ENCODE data around the gene SEMA6B. TPM values are rescaled to one million over a fixed set of nuclear protein-coding genes. Genes with fewer than 3 reads are reported as not detected.
"Not testable (repeated sequence)": the region's sequence is repeated elsewhere in the genome, so short reads cannot be mapped to it uniquely, and the experiment has no call there.

The SEMA6B gene
- total RNA-seq, 1 donor from 2014 or later, result 33.0 TPM

DNA sequence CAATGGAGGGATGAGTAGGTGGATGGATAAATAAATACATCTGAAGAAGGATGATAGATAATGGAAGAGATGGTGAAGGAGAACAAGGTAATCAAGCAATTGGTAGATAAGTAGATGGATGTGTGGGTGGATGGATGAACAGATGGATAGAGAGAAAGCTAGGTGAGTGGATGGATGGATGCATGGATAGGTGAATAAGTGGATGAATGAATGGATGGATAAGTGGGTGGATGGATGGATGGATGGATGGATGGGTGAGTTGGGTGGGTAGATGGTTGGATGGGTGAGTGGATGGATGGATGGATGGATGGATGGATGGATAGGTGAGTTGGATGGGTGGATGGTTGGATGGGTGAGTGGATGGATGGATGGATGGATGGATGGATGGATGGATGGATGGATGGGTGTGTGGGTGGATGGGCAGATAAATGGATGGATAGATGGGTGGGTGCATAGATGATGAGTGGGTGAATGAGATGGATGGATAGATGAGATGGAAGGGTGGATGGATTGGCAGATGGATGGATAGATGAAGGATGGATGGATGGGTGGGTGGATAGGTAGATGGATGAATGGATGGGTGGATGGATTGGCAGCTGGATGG is 6.3 kb downstream of the SEMA6B start:
- DNase-seq (ENCODE audit: low spot score in 2 of 2), result no peak
- no peak for FAIRE-seq

DNA sequence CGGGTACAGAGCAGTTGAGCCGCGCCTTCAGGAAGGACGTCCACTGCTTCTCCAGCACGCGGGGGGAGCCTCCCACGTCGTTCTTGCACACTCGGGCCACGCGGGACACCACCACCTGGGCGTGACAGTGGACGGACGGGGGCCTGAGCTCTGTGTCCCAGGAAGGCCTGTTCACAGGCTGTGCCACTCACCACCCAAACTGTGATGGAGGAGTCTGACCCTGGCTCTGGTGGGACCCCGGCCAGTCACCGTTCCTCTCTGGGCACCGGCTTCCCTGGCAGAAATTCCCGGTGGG is 7.0 kb downstream of the SEMA6B start:
- DNase-seq (ENCODE audit: low spot score in 2 of 2) (no peak), FAIRE-seq (no peak)

DNA sequence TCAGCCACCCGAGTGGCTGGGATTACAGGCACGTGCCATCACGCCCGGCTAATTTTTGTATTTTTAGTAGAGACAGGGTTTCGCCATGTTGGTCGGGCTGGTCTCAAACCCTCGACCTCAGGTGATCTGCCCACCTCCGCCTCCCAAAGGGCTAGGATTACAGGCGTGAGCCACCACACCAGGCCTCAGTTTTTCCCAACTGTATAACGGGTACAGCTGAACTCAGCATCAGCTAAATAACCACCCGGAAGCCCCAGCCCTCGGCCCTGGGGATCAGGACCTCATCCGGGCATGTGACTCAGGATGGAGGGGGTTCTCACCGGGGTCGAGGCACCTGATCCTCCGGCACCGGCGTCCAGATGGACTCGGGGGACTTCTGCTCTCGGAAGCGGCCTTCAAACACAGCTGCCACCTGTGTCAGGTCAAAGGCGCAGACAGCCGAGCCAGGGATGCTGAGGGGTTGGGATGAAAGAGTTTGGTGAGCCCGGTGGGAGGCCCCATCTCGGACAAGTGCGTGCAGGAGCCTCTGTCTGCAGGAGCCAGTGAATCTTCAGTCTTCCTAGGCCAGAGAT is 8.9 kb downstream of the SEMA6B start:
- no peak for FAIRE-seq
- no peak for DNase-seq (ENCODE audit: low spot score in 2 of 2)

DNA sequence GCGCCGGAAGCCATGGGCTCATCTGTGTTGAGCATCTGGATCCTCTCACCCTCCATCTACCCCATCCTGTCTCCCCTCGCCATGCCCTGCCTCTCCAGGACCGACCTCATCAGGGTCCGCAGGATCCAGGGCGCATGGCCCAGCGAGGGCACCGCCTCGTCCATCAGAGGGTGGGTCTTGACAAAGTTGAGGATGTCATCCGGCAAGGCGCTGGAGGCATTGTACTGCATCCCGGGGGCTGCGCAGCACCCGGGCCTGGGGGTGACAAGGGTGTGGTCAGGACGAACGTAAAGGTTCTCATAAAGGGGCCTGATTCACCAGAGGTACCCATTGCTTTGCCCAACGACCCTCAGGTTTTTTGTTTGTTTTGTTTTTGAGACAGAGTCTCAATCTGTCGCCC is 9.5 kb downstream of the SEMA6B start:
- DNase-seq (ENCODE audit: low spot score in 2 of 2), result no peak

DNA sequence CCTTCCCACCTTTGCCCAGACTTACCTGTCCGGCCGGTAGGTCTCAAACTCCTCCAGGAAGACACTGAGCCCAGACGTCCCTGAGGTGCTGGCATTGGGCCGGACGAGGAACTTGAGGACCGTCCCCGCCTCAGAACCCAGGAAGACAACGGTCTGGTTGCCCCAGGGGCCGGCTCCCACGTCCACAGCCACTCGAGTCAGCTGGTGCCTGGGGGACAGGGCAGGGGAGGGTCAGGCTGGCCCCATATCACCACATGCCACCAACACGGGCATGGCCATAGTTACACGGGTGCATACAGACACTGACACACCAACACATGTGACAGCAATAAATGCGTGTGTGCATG is 11.3 kb downstream of the SEMA6B start:
- FAIRE-seq (no peak), DNase-seq (ENCODE audit: low spot score in 2 of 2) (no peak)

More for the DNA sequence above, 9.5 kb downstream of the SEMA6B start:
- no peak for FAIRE-seq

DNA sequence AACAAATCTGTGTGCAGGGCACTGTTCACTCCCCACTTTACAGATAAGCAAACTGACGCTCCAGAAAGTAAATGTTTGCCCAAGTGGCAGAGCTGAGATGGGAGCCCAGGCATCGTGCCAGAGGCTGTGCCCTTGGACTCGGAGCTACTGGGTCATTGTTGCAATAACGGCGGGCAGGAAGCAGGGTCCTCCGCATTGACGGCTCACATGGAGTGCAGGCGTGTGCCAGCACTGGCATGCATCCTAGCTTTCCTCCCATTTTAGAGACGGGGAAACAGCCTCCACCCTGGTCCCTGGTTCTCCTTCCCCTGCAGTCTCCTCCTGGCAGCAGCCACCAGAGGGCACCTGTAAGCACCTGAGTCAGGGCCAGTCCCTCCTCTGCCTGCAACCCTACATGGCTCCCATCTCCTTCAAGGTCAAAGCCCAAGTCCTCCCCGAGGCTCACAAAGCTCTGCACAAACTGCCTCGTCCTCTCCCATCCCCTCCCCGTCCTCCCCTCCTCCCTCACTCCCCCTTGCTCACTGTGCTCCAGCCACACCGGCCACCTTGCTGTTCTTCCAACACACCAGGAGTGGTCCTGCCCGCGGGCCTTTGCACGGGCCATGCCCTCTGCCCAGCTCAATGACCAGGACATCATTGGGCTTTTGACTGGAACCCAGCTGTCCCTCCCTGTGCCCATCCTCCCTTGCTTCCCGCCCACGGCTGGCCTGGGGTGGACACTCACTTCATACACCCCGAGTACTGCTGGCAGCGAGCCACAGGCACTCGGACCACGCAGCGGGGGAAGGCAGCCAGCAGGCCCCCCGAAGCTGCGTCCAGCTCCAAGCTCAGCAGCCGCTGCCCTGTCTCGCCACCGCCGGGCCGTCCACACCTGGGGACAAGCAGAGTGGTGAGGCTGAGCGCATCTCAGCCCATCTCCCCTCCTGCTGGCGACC is 11.9 kb downstream of the SEMA6B start:
- FAIRE-seq, result no peak
- DNase-seq (ENCODE audit: low spot score in 2 of 2), result no peak

DNA sequence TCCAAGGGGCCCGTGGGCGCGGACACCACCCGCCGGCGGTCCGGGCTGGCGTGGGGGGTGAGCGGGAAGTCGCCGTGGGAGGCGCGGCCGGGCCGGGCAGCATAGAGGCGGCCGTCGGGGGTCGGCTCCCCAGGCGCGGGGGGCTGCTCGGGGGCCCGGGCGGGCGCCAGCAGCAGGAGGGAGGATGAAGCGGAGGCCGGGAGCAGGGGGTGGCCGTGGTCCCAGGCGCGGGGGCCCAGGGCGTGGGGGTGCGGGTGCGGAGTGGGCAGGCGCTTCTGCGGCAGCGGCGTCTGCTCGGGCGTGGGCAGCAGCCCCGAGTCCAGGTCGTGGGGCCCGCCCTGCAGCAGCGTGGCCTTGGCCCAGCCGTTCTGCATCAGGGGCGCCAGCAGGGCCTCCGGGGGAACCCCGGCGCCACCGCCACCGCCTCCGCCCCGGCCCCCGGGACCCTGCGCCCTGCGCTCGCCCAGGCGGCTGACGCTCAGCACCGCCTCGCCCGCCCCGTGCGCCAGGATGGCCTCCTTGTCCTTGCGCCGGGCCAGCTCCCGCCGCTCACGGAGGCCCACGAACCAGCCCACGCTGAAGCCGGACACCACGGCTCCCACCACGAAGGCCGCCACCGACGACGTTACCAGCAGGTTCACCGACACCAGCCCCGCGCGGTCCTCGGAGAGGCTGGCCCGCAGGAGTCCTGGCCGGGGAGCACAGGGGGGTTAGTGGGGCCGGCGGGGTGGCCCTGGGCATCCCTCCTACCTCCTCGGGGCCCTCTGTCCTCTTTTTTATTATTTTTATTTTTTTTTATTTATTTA is 15.4 kb downstream of the SEMA6B start:
- DNase-seq (ENCODE audit: low spot score in 2 of 2), result no peak
- no peak for FAIRE-seq

DNA sequence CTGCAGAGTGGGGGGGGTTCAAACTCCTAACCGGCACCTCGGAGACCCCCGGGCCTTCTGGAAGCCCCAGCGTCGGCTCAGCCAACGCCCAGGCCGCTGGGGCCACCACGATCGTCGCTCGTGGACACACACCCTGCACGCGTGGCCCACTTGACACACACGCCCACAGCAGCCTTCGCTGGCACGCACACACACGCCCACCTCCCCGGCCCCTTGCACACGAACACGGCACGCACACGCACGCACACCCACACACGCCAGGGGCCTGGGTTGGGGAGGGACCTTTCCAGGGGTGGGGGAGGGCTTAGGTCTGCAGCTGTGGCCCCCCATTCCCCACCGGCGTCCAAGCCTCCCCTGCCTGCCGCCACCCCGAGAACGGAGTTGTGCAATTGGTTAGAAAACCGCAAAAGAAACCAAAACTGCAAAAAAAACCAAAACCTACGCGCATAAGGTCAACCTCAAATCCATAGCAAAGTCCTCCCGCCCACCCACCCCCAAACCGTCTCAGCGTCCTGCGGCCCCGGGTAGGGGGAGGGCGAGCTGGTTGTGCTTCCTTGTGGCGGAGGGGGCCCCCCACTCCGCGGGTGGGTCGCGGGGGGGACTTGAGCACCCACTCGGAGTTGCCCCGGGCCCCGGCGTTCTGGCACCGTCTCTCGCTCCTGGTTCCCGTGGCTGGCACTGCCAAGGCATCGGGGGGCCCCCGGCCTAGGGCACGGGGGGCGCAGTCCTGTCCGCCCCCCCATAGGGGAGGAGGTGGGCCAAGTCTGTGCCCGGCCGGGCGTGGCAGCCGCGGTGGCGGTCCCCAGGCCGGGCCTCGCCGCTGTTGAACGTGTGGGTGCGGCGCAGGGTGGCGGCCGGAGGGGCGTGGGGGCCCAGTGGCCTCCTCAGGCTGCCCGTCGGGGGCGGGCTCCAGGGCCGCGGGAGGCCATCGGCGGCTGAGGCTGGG is 16.3 kb downstream of the SEMA6B start:
- DNase-seq (ENCODE audit: low spot score in 2 of 2) (no peak), FAIRE-seq (no peak)

DNA sequence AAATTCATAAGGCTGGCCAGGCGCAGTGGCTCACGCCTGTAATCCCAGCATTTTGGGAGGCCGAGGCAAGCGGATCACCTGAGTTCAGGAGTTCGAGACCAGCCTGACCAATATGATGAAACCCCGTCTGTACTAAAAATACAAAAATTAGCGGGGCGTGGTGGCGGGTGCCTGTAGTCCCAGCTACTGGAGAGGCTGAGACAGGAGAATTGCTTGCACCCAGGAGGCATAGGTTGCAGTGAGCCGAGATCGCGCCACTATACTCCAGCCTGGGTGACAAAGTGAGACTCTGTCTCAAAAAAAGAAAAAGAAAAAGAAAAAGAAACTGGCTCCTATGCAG is 17.7 kb downstream of the SEMA6B start:
- not testable (repeated sequence) for FAIRE-seq; DNase-seq (ENCODE audit: low spot score in 2 of 2)

DNA sequence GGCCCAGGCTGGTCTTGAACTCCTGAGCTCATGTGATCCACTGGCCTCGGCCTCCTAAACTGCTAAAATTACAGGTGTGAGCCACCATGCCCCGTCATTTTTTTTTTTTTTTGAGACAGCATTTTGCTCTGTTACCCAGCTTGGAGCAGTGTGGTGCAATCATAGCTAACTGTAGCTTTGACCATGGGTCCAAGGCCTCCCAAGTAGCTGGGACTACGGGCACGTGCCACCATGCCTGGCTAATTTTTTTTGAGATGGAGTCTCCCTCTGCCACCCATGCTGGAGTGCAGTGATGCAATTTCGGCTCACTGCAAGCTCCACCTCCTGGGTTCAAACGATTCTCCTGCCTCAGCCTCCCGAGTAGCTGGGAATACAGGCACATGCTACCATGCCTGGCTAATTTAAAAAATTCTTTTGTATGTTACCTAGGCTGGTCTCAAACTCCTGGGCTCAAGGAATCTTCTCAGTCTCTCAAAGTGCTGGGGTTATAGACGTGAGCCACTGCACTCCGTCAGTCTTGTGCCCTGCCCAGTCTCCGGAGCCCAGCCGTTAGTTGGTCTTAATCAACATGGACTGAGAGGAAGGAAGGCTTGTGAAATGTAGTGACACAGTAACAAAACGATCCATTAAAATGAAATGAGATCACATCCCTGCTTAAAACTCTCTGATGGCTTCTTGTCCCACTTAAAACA is 18.2 kb downstream of the SEMA6B start:
- DNase-seq (ENCODE audit: low spot score in 2 of 2) (no peak), FAIRE-seq (no peak)

DNA sequence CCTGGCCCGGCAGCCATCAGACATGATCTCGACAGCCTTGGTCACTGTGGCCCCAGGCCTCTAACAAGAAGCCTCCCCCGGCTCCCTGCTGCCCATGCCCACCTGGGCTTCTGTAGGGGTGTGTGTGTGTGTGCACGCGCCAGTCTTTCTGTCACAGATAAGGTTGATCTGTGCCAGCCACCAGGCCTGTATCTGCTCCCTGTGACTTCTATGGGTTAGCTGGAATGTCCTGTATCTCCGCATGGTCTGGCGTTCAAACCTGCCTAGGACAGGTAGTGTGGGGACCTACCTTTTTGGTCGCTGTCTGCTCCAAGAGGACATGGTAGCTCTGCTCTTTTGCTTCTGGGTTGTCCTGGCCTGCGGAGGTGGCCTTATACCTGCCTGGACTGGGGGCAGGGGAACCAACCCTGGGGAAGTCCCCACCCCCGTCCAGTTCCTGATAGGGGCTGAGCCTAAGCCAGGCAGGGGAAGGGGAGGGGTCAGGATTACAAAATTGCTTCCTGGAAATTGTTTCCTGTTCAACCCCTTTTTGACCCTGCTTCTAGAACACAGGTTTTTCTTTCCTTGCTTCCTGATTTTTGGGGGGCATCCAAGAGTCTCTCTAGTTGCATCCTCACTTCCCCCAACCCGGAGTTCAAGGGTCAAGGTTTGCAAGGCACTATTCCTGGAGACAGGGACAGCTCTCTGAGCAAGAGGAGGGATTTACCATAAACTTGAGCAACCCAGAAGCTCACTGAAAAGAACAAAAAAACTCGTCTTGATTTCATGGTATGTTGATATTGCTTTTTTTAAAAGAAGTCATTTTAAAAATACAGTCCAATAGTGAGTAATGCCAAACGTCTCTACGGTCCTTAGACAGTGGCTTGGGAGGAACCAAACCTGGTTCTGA is 19.5 kb downstream of the SEMA6B start, which contains the start of gene LRG1:
TSS of gene LRG1 (minus strand) at position 344 of the 889 bp plus-strand sequence. CDS start at position 321, 23 bp downstream.
- no peak for DNase-seq (ENCODE audit: low spot score in 2 of 2)
- no peak for FAIRE-seq

DNA sequence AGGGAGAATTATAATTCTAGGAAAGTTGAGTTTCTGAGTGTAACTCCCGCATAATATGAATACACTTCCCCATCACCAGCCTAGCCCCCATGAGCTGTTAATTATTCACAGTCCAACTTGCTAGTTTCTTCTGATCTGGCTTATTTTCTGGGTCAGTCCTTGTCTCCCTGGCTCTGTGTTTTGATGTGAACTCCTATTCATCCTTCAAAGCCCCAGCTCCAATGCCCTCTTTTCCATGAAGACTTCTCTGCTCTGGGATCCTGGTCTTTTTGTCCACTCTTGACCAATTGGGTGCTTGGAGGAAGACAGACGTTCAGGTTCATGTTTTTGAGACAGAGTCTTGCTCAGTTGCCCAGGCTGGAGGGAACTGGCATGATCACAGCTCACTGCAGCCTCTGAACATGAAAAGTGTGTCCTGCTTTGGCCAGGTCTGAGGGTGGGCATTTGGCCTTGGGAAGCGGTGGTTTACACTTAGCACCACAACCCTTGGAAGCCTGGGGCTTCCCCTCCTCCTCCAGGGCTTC is 20.3 kb downstream of the SEMA6B start:
- FAIRE-seq (no peak), DNase-seq (ENCODE audit: low spot score in 2 of 2) (no peak)

DNA sequence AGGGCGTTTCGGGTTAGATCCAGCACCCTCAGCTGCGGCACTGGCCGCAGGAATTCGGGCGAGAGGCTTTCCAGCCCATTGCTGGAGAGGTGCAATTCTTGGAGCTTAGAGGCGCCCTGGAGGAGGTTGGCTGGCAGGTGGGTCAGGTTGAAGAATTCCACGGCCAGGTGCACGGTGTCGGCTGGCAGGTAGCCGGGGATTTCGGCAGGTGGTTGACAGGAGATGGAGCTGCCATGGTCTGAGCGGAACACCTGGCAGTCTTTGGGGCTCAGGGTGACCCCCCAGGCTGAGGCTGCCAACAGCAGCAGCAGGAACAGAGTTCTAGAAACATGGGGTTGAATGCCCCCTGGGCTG is 20.9 kb downstream of the SEMA6B start:
- no peak for DNase-seq (ENCODE audit: low spot score in 2 of 2)
- FAIRE-seq, result no peak

DNA sequence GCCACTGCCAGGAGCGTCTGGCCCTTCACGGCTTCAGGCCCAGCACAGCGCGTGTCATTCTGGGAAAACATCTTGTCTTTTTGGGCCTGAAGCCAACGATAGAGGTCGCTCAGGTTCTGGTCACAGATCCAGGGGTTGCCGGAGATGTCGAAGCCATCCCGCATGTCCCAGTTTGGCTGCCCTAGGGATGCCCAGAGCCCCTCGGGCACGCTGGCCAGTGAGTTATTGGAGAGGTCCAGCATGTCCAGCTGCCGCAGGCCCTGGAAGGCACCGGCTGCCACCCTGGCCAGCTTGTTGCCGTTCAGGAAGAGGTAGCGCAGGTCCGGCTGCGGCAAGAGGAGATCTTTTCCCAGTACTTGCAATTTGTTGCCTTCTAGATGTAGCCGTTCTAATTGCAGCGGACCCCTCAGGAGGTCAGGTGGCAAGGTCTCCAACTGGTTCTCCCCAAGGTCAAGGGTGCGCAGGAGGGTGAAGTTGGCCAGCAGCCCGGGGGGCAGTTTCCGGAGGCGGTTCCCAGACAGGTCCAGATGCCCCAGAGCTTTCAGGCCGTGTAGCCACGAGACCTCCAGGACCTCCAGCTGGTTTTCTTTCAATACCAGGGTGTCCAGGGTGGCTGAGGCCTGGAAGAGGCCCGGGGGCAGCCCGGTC is 21.4 kb downstream of the SEMA6B start:
- DNase-seq (ENCODE audit: low spot score in 2 of 2) (no peak), FAIRE-seq (no peak)

DNA sequence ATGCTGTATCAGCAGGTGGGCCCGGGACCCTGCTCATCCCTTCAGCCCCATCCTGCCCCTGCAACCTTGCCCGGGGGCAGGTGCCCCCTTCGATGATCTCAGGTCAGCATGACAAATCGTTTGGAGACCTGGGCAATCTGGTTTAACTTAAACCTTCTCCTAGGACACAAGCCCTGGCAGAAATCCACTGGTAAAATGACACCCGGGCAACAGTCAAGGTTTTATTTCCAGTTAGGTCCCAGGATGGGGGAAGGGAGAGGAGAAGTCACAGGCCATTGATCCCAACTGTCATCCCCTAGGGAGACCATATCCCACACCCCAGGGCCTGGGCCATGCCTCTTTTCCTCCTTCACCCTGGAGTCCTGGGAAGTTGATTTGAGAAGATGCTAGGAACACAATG is 22.7 kb downstream of the SEMA6B start:
- DNase-seq (ENCODE audit: low spot score in 2 of 2) (no peak), FAIRE-seq (no peak)

DNA sequence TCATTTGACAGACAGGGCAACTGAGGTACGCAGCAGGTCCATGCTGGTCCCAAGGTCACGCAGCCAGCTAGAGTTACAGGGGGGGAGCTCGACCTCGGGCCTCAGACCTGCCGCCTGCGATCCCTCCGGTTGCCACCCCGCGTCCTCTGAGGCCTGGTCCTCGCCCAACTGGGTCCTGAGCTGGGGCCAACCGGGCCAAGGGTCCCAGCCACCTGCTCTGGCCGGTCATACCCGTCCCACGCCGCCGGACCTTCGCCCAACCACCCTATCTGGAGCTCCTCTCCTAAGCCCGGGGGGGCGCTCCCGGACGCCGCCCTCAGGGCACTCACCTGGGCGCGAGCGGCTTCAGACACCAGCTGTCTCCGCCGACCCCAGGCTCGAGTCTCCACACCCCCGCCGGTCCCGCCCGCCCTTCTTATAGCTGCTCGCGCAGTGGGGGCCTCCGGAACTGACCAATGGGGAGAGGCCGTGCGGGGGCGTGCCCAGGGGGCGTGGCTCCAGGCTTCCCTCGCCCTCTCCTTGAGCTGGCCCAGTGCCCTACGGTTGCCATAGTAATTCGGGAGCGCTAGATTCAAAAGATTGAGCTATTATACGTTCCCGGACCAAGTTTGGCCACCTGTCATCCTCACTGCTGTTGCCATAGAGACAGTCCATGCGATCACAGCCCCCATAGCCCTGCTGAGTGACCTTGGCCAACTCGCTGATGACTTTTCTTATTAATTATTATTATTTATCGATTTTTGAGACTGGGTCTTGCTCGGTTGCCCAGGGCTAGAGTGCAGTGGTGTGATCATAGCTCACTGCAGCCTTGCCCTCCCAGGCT is 24.4 kb downstream of the SEMA6B start, which contains the start of gene PLIN5:
TSS of gene PLIN5 (minus strand) at position 389 of the 823 bp plus-strand sequence. CDS start 1,150 bp downstream, outside the sequence.
- no peak for FAIRE-seq
- DNase-seq (ENCODE audit: low spot score in 2 of 2), result peak; percentile 73 to 95
